Parathyroid adenoma (tissue), 2 donors: ENCODE measurements around the gene NMRK2.
A peak's percentile ranks its signal among the peaks of the same experiment; 100 is the strongest.
"Not testable (repeated sequence)": the region's sequence is repeated elsewhere in the genome, so short reads cannot be mapped to it uniquely, and the experiment has no call there.

Experiments
- H2AFZ ChIP-seq: fragments of 300-600 bp; sonication (generic); one replicate; pipeline ENCODE4 v1.7.0; 2017; ENCODE audit warnings: antibody characterized with exemption, mild to moderate bottlenecking
- H3K27ac ChIP-seq: fragments of 300-600 bp; sonication (generic); one replicate; pipeline ENCODE4 v1.7.0; 2017
- H3K27me3 ChIP-seq: fragments of 300-600 bp; sonication (generic); one replicate; pipeline ENCODE4 v1.7.0; 2017; ENCODE audit warnings: low read length; ENCODE audit not compliant: control insufficient read depth, insufficient read depth
- H3K36me3 ChIP-seq: fragments of 300-600 bp; sonication (generic); one replicate; pipeline ENCODE4 v1.7.0; 2017; ENCODE audit warnings: low read length; ENCODE audit not compliant: control insufficient read depth, insufficient read depth
- H3K4me1 ChIP-seq: fragments of 300-600 bp; sonication (generic); one replicate; pipeline ENCODE4 v1.7.0; 2017; ENCODE audit warnings: control low read depth
- H3K4me2 ChIP-seq: fragments of 300-600 bp; sonication (generic); one replicate; pipeline ENCODE4 v1.7.0; 2017; ENCODE audit warnings: low read length
- H3K4me3 ChIP-seq: fragments of 300-600 bp; sonication (generic); one replicate; pipeline ENCODE4 v1.7.0; 2017; ENCODE audit warnings: low read depth, low read length
- H3K79me2 ChIP-seq: fragments of 300-600 bp; sonication (generic); one replicate; pipeline ENCODE4 v1.7.0; 2017; ENCODE audit warnings: control low read depth
- H3K9ac ChIP-seq: fragments of 300-600 bp; sonication (generic); one replicate; pipeline ENCODE4 v1.7.0; 2017; ENCODE audit warnings: mild to moderate bottlenecking
- H3K9me3 ChIP-seq: fragments of 300-600 bp; sonication (generic); one replicate; pipeline ENCODE4 v1.7.0; 2017; ENCODE audit warnings: low read length; ENCODE audit not compliant: control insufficient read depth
- CTCF ChIP-seq: fragments of 300-600 bp; sonication (generic); IDR thresholded peaks from one replicate; pipeline ENCODE4 v1.7.0; 2017; ENCODE audit warnings: antibody characterized with exemption, mild to moderate bottlenecking
- donor health status: primary hyperparathyroidism.

Gene NMRK2

DNA sequence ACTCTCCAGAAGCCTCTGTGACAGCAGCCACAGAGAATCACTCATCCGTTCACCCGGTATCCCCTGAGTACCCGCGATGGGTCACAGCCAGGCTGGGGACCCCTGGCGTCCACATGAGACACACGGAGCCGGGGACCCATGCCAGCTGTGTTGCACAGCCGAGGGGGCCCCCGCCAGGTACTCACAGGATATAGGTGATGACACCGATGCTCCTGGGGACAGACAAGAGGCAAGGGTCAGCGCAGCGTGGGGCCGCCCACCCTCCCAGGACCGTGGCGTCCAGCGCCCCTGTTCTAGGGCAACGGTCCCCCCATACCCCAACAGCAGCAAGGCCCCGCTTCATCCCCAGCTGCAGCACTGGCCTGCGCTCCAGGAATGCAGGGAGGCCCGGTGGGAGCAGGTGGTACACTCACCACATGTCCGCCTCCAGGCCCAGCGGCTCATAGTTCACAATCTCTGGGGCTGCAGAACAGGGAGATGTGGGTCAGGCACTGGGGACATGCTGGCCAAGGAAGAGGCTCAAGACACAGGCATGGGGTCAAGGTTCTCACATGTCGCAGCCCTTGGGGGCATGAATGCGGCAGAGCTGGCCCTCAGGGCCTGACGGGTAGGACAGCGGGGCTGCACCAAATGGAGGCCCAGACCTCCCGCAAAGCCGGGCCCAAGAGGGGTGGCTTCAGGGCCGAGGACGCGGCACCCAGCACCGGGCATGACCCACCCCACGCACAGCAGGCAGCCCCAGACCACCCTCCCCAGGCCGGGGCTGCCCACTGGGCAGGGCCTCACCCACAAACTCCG is 30.8 kb downstream of the NMRK2 start:
- no peak overlapping the region for H3K4me2 ChIP-seq
- no peak overlapping the region for H2AFZ ChIP-seq
- no peaks in the 10 kb centered on the region for H3K9me3 ChIP-seq
- H3K79me2 ChIP-seq = peaks cover 16% of the 10 kb centered on the region
- no peak for TF ChIP-seq CTCF
- H3K27ac ChIP-seq = no peak overlapping the region
- no peak overlapping the region for H3K9ac ChIP-seq
- H3K27me3 ChIP-seq = no peaks in the 10 kb centered on the region
- H3K36me3 ChIP-seq = no peaks in the 10 kb centered on the region
- no peak overlapping the region for H3K4me3 ChIP-seq
- no peaks in the 10 kb centered on the region for H3K4me1 ChIP-seq

- Histone ChIP-seq H3K4me3 (no peak overlapping the region), H3K79me2 (peaks cover 19% of the 10 kb centered on the region), H3K36me3 (no peaks in the 10 kb centered on the region), H3K4me2 (no peak overlapping the region), H3K9me3 (no peaks in the 10 kb centered on the region), H3K4me1 (peaks cover 8% of the 10 kb centered on the region), H3K9ac (no peak overlapping the region), H2AFZ (no peak overlapping the region), H3K27ac (no peak overlapping the region), H3K27me3 (no peaks in the 10 kb centered on the region)
- no peak for TF ChIP-seq CTCF
Observed at GRCh38 chr19:3964256-3965194, 31.7 kb downstream of the NMRK2 start.

- H3K27me3 ChIP-seq = no peaks in the 10 kb centered on the region
- no peak overlapping the region for H3K4me3 ChIP-seq
Observed at GRCh38 chr19:3966051-3967017, 33.5 kb downstream of the NMRK2 start.

GRCh38 chr19:3967983-3968382 is 35.1 kb downstream of the NMRK2 start:
- Histone ChIP-seq H3K4me1 (peaks cover 16% of the 10 kb centered on the region), H3K79me2 (peaks cover 26% of the 10 kb centered on the region), H3K27ac (peak overlapping the region; percentile 86)
- not testable (repeated sequence) for H3K4me3 ChIP-seq, H3K36me3 ChIP-seq, H3K4me2 ChIP-seq, H2AFZ ChIP-seq, H3K9ac ChIP-seq, H3K27me3 ChIP-seq, H3K9me3 ChIP-seq

More at GRCh38 chr19:3966051-3967017, 33.5 kb downstream of the NMRK2 start:
- no peak overlapping the region for H3K27ac ChIP-seq
- no peak for TF ChIP-seq CTCF
- H3K79me2 ChIP-seq = peaks cover 26% of the 10 kb centered on the region
- H3K9ac ChIP-seq = no peak overlapping the region
- H3K4me2 ChIP-seq = no peak overlapping the region
- peaks cover 16% of the 10 kb centered on the region for H3K4me1 ChIP-seq
- no peaks in the 10 kb centered on the region for H3K36me3 ChIP-seq
- H3K9me3 ChIP-seq = no peaks in the 10 kb centered on the region
- H2AFZ ChIP-seq = no peak overlapping the region
